ENCODE measurements around the gene SCN4B.
"Not testable (repeated sequence)": the region's sequence is repeated elsewhere in the genome, so short reads cannot be mapped to it uniquely, and the experiment has no call there.

The SCN4B gene, protein sequence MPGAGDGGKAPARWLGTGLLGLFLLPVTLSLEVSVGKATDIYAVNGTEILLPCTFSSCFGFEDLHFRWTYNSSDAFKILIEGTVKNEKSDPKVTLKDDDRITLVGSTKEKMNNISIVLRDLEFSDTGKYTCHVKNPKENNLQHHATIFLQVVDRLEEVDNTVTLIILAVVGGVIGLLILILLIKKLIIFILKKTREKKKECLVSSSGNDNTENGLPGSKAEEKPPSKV

DNA sequence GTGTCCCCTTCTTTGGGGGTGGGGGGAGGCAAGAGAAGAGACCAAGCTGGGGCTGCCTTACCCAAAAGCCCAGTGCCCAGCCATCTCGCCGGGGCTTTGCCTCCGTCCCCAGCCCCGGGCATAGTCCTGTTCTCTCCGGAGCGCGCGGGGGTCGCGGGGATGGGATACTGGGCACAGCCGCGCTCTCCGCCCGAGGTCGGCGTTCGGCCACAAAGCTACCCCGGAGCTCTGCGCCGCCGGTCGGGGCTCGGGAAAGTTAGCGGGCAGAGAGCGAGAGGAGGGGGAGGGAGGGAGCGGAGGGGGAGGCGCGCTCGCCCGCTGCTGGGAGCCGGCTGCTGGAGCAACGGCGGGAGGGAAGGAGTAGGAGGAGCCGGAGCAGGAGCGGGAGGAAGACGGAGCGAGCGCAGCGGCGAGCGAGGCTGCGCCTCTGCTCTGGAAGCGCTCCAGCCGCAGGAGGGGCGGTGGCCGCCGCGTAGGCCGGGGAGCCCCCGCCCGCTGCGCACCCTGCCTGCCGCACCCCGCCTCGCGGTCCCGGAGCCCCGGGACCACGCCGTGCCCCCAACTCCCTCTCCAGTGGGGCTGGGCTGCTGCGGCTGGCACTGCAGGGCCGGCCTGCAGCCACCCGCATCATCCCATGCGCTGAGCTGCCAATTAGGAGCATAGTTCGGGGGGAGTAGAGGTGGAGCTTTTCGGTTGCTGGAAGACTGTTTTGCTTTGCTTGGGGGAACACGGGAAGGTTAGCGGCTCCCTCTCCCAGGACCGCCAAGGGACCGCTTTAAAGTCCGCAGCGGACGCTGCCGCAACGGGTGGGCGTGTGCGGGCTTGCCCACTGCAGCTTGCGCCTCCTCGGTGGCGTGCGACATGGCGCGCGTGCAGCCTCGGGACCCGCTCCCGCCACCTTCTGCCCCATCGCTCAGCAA is at the start of gene SCN4B:
TSS of gene SCN4B (minus strand) at position 272 of the 920 bp plus-strand sequence. CDS start at position 122, 150 bp downstream.
- peak within 1 kb of the TSS; percentile 30 to 51 (median 42) for H3K4me3 ChIP-seq

DNA sequence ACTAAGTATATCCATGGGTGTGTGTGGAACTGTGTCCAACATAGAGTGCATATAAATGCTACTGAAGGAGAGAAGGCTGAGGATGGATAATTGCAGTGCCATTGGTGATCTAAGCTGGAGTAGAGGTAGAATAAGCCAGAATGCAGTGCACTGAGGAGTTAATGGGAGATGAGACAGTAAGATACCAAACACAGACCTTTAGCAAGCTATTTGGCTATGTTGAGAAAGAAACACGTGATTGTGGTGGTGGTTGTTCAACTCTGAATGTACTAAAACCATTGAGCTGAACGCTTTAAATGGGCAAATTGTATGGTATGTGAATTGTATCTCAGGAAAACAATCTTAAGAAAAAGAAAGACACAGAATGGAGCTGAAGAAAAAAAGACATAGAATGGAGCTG is 49.3 kb upstream of the SCN4B start:
- H3K27ac ChIP-seq: peak overlapping the region in 4 of 21 experiments; percentile 65 to 75 (median 68)
- H3K4me3 ChIP-seq: no peak overlapping the region

More for the DNA sequence above, at the start of gene SCN4B:
- H3K27ac ChIP-seq: peak within 1 kb of the TSS in 6 of 21 experiments; percentile 1 to 48 (median 14)

DNA sequence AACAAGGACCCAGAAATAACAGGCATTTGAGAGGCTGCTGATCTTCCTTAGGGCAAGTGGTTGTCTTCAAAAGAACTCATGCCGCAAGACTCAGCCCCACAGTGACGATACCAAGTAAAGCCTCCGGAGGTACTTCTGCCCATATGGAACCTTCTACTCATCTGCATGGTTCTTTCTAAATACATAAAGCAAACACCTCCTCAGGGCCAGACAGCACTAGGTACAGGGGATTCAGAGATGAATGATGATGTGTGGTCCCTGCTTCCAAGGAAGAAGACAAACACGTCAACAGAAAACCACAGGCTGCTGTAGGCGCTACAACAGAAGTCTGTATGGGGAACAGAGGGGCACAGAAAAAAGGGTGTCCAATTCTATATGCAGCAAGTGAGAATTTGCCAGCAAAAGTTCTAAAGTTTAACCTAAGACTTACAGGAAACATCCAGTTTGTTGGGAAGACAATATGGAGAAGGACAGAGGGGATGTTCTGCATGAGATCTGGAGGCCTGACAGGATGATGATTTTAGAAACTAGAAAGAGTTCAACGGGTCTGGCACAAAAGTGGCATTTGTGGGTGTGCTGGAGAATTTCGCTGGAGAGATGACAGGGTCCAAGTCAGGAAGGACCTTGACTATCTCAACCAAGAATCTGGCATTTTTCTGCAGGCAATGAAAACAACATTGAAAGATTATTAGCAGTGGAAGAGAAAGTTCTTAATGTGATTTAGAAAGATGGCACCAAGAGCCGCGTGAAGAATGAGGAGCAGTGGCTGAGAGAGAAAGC is 48.5 kb upstream of the SCN4B start:
- Histone ChIP-seq H3K4me3 (no peak overlapping the region), H3K27ac (peak overlapping the region in 3 of 21 experiments; percentile 65 to 70 (median 67))

DNA sequence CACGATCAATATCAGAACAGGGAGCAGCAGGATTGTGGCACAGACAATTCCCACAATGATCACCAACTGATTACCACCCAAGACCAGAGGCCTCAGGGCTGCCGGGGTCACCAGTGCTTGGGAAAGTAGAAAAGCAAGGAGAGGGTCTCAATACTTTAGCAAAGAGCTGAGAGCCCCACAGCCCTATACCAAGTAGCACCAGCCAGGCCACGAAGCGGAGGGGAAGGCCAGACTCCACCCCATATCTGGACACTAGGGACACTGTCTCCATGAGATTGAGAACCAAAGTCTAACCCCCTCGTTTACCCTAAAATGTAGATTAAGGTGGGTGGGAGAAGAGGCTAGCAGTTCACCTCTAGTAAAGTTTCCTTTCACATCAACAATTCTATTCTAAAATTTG is 47.9 kb upstream of the SCN4B start:
- peak overlapping the region in 1 of 21 experiments; percentile 4 for H3K27ac ChIP-seq
- H3K4me3 ChIP-seq: no peak overlapping the region

DNA sequence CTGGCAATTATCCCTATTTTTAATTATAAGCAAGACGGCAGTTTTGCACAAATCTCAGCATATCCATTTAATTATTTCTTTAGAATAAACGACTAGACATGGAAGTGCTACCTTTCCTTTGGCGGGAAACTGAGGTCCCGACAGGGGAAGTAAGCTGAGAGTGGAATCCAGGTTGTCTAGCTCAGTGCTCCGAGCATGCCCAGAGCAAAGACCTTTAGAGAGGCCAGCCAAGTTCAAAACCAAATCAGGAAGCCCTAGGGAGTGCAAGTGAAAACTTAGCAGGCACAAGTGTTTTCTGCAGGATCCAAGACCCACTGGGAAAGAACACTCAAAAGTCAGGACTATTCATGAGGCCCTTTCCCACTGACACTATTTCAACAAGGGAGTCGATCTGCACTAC is 46.5 kb upstream of the SCN4B start:
- Histone ChIP-seq H3K4me3 (no peak overlapping the region), H3K27ac (peak overlapping the region in 1 of 21 experiments; percentile 2)

DNA sequence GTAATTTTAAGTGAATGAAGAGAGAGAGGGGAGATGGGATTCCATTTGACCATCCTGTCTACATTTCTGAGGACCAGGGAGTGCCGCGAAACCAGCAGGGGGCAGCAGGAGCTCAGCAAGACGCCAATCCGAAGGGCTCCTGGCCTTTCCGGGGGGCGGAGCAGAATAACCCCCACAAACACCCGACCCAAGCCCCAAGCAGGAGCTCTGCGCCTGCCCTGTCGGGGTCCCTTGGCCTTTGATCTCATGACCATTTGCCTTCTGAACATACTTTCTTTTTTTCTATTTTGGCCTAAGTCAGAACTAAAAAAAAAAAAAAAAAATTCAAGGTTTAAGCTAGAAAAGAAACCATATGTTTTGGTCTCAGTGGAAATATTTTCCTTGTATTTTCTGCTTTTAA is 45.7 kb upstream of the SCN4B start:
- H3K27ac ChIP-seq: peak overlapping the region in 3 of 21 experiments; percentile 2 to 45 (median 34)
- H3K4me3 ChIP-seq: no peak overlapping the region

DNA sequence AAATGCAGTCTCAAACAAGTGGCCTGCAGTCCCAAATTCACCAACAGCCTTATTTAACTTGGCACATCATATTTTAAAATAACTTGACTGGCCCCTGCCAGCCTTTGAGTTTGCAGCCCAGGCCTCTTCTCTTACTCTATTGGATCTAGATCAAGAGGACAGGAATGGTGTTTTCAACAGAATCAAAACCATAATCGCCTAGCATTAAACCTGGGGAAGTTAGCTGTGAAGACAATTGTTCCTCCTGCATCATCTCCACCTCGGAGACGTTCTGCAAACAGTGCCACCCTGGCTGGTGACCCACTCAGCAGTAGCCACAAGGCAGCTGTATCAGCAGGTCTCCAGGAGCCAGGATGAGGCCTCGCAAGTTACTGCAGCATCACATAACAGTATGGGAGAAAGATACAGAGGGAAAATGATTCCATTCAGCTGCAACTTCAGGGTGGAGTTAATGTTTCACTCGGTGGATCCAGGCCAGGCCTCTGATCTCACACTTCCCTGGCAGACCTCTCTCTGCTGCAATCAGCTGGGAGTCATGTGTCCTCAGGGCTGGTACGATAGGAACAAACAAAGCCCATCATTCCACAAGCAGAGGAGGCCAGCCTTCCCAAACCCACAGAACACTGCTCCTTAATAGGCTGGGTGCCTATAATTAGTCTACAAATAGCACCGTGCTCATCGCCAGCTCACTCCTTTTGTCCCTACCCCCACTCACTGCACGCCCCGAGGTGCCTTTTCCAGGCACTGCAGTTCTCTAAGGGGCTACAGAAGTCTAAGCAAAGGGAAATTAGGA is 42.4 kb upstream of the SCN4B start:
- Histone ChIP-seq H3K4me3 (no peak overlapping the region), H3K27ac (peak overlapping the region in 9 of 21 experiments; percentile 1 to 65 (median 5))

DNA sequence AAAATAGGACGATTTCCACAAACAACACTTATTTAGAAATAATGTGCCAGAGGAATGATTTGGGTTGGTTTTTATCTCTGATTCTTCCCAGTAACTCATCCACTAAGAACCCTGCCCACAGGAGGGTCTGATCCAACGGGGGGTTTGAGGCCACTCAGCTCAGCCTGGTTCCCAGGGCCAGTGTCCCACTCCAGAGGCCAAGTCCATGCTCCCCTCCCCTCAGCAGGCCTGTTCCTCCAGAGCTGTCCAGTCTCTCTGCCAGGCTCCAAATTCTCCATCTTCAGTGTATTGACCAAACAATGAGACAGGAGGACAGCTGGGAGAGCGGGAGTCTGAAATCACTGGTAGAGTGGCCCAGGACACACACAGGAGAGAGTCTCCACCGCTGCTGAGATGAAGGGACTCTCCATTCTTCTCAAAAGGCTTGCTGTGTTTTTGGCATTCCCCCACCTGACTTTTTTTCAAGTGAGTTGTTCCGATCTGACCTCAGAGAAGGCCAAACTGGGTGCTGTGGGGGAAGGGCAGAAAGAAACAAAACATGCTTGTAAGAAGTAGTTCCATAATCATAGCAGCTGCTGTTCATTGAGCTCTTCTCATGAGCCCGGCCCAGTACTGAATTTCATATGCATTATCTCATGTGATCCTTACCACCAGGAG is 41.4 kb upstream of the SCN4B start:
- peak overlapping the region in 3 of 21 experiments; percentile 5 to 46 (median 26) for H3K27ac ChIP-seq

DNA sequence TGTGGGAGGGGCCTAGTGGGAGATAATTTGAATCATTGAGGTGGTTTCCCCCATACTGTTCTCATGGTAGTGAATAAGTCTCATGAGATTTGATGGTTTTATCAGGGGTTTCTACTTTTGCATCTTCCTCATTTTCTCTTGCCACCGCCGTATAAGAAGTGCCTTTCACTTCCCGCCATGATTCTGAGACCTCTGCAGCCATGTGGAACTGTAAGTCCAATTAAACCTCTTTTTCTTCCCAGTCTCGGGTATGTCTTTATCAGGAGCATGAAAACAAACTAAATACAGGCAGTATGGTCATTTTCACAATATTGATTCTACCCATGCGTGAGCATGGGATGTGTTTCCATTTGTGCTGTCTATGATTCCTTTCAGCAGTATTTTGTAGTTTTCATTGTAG is 40.2 kb upstream of the SCN4B start:
- H3K4me3 ChIP-seq: not testable (repeated sequence)

More for the DNA sequence above, 41.4 kb upstream of the SCN4B start:
- H3K4me3 ChIP-seq: no peak overlapping the region

DNA sequence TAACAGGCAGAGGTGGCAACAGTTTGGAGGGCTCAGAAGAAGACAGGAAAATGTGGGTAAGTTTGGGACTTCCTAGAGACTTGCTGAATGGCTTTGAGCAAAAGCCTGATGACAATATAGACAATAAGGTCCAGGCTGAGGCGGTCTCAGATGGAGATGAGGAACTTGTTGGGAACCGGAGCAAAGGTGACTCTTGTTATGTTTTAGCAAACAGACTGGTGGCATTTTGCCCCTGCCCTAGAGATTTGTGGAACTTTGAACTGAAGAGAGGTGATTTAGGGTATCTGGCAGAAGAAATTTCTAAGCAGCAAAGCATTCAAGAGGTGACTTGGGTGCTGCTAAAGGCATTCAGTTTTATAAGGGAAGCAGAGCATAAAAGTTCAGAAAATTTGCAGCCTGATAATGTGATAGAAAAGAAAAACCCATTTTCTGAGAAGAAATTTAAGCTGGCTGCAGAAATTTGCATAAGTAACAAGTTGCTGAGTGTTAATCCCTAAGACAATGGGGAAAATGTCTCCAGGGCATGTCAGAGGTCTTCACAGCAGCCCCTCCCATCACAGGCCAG is 38.4 kb upstream of the SCN4B start:
- H3K4me3 ChIP-seq, H3K27ac ChIP-seq: not testable (repeated sequence)

More for the DNA sequence above, 40.2 kb upstream of the SCN4B start:
- H3K27ac ChIP-seq: not testable (repeated sequence)

DNA sequence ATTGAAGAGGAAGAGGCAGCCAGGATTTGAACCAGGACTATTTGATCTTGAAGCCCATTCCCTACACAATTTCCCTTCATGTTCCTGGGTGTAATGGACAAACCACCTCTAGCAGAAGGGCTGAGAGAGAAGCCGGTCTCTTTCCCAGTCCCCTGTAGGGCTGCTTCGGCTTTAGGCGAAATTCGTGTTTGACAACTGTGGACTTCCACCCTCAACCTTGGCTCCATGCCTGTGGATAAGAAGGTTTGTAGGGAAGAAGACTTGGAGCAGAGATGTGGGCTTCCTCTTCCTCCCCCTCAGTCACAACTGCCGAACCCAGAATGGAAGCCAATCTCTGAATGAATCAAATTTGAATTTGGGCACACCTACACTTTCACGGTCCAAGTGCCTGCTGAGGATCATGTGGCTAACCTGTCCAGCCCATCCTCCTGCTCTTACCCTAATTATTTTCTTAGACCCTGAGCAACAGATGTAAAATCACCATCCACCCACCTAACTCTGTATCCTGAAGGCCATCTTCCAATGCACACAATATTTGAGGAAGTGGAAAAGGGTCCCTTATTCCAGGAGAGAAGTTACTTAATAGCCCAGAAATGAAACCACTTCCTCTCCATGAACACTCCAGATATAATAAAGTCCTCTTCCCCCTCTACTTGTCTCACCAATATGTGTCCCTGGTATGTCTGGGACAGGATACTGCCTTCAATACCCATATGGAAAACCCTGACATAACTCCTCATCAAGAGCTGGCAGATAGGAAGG is 33.9 kb upstream of the SCN4B start:
- Histone ChIP-seq H3K4me3 (no peak overlapping the region), H3K27ac (no peak overlapping the region)

DNA sequence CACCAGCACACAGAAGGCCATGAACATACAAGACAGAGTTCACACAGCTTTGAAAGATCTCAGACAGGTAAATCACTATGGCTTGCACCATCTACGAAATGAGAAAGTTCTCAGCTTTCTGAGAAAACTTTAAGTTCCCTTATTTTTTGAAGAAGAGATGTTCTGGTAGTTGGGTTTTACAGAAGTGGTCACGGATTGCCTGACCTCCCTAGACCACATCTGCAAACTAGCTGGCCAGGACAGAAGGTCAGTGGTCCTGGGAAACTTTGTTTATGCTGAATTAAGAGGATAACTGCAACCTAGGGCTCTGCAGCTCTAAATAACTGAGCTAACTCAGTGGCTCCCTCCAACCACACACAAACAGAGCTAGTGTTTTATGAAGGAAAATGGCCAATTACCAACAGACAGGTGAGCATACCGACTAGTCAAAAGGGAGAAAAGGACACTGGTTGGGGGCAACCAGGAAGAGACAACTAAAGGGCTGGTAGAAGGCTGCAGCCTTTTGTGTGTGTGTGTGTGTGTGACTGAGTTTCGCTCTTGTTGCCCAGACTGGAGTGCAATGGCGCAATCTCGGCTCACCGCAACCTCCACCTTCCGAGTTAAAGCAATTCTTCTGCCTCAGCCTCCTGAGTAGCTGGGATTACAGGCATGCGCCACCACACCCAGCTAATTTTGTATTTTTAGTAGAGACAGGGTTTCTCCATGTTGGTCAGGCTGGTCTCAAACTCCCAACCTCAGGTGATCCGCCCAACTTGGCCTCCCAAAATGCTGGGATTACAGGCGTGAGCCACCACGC is 32.4 kb upstream of the SCN4B start:
- Histone ChIP-seq H3K27ac (no peak overlapping the region), H3K4me3 (no peak overlapping the region)

DNA sequence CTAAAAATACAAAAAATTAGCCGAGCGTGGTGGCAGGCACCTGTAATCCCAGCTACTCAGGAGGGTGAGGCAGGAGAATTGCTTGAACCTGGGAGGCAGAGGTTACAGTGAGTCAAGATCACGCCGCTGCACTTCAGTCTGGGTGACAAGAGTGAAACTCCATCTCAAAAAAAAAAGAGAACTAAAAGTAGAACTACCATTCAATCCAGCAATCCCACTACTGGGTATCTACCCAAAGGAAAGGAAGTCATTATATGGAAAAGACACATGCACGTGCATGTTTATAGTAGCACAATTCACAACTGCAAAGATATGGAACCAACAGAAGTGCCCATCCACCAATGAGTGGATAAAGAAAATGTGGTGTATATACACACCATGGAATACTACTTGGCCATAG is 31.1 kb upstream of the SCN4B start:
- not testable (repeated sequence) for H3K27ac ChIP-seq, H3K4me3 ChIP-seq

DNA sequence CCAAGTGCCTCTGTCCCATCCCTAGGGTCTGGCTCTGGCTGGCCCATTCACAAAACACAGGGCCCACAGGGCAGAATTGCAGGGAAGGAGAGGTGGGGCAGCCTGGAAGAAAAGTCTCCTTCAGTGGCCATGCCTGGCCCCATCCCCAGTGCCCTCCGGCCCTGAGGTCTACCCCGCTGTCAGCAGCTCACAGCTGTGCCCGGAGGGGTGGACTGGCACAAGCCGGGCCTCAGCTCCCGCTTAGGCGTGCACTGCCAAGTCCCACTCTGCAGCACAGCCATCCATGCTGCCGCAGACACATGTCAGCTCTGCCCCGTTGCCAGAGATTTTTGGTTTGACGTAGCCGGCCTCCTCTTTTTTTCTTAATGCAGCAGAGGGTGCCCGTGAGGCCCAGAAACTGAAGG is 27.7 kb upstream of the SCN4B start:
- peak overlapping the region in 6 of 21 experiments; percentile 7 to 60 (median 30) for H3K27ac ChIP-seq
- no peak overlapping the region for H3K4me3 ChIP-seq

DNA sequence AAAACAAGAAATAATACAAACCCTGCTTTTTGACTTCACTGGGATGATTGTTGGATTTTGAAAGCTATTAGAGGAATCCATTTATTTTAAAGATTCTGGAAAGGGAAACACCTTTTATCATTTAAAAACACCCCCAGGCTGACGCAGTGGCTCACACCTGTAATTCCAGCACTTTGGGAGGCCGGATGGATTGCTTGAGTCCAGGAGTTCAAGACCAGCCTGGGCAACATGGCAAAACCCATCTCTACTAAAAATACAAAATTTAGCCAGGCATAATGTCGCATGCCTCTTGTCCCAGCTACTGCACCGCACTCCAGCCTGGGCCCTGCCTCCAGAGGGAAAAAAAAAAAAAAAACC is 24.1 kb upstream of the SCN4B start:
- Histone ChIP-seq H3K27ac (peak overlapping the region in 1 of 21 experiments; percentile 81), H3K4me3 (no peak overlapping the region)

DNA sequence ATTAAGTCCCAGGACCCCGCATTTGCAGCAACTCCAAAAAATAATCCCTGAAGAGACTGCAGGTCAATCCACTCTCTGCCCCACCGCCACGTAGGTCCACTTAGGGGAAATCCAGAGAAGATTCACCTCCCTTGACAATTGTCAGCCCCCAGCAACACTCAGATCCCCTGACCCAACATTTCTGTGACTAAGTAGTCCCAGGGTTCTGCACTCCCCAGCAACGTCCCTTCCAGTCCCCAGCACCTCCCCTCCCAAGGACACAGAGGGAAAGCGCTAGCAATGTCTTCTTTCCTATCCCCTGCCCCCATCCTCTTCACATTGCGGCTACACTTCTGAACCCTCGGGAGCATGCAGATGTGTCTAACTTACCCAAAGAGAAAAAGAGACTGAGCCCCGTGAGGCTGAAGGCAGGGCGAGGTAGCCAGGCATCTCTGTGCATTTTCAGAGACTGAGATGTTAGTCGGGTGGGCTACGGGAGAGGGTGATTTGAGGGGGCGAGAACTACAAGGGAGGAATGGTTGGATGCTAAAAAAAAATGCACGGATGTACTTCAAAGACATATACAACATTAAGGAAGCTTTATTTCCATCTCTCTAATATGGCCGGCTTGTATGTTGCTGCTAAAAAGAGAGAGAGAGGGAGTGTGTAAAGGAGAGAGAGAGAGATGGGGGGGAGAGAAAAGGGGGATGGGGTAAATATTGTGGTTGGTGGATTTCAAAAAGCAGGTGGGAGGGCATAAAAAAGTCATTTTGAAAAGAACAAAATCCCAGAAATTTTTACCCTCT is 23.6 kb upstream of the SCN4B start, which contains the start of gene SCN2B:
TSS of gene SCN2B (minus strand) at position 647 of the 785 bp plus-strand sequence. CDS start at position 439, 208 bp downstream.
- Histone ChIP-seq H3K4me3 (peak within 1 kb of the TSS in 2 of 7 experiments; percentile 1 to 29), H3K27ac (peak within 1 kb of the TSS in 8 of 21 experiments; percentile 1 to 81 (median 52))
